Umbilical cord (tissue), 2 donors: ENCODE results near the gene SNAPIN. TPM values are rescaled to one million over a fixed set of nuclear protein-coding genes. Genes with fewer than 3 reads are reported as not detected.

ENCODE experiments used
- DNase-seq: peaks from one replicate; pipeline ENCODE4 v3.0.0-alpha.2; 2015; ENCODE audit warnings: low spot score
- total RNA-seq: library from RNA; depleted of rRNA; stranded (reverse); fragments of >200 nt; gene quantifications from one replicate; pipeline ENCODE4 v1.2.3, GENCODE V29; 2014; ENCODE audit warnings: low replicate concordance; ENCODE audit not compliant: insufficient read depth

SNAPIN gene
- total RNA-seq, 1 donor from 2014 or later, result 36.6 TPM

GRCh38 chr1:153677718-153678518 is 19.4 kb downstream of the SNAPIN start:
- DNase-seq, result peak; percentile 52

DNA sequence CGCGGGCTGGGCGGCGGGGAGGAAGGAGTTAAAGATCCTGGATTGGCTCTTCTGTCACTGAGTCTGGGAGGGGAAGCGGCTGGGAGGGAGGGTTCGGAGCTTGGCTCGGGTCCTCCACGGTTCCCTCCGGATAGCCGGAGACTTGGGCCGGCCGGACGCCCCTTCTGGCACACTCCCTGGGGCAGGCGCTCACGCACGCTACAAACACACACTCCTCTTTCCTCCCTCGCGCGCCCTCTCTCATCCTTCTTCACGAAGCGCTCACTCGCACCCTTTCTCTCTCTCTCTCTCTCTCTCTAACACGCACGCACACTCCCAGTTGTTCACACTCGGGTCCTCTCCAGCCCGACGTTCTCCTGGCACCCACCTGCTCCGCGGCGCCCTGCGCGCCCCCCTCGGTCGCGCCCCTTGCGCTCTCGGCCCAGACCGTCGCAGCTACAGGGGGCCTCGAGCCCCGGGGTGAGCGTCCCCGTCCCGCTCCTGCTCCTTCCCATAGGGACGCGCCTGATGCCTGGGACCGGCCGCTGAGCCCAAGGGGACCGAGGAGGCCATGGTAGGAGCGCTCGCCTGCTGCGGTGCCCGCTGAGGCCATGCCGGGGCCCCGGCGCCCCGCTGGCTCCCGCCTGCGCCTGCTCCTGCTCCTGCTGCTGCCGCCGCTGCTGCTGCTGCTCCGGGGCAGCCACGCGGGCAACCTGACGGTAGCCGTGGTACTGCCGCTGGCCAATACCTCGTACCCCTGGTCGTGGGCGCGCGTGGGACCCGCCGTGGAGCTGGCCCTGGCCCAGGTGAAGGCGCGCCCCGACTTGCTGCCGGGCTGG is 20.2 kb downstream of the SNAPIN start, which contains the start of gene NPR1:
NPR1 (plus strand) TSS at position 170 of the 818 bp plus-strand sequence; CDS start at position 591, 421 bp downstream.
- peak; percentile 54 for DNase-seq

GRCh38 chr1:153679337-153680119 is 21.0 kb downstream of the SNAPIN start:
- no peak for DNase-seq

DNA sequence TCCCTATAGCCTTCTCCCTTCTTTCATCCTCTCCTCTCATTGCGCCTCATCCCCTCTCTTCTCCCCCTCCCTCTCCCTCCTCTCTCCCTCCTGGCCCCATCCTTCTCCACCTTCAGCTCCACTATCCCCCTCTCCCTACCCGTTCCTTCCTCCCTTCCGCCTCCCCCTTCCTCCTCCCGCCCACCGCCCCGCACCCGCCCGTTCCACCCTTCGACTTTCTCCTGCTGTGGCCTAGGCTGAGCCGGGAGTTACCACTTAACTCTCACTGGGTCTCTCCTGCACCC is 21.6 kb downstream of the SNAPIN start:
- no peak for DNase-seq

DNA sequence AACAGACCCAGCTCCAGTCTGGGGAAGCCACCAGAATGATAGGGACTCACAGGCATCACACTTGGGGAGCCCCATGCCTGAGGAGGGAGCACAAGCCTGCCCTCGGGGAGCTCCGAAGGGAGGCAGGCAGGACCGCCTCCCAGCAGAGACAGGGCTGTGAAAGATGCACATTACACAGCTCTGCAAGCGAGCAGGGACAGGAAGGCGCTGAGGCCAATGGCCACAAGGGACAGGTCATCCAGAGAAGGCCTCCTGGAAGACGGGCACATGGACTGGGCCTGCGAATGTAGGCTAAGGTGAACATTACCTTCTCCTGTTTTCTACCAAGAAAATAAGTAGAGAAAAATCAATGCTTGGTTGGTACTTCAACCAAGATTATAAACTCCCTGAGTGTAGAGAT is 24.2 kb downstream of the SNAPIN start:
- DNase-seq, result no peak

DNA sequence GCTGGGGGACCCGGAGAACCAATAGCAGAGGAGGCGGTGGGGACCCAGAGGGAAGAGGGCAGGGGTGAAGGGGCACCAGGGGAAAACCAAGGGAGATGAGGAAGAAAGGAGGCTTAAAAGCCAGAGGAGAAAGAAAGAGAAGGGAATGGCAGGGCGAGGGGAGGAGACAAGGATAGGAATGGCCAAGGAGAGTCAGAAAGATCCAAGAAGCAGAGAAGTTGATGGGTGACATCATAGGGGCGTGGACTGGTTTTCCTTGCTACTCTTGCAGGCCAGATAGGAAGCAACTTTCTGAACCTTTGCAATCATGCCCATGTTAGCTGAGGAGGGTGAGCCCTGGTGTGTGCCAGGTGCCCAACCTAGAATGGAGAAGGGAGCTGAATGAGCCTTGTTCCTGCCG is 25.4 kb downstream of the SNAPIN start:
- DNase-seq, result peak; percentile 34

DNA sequence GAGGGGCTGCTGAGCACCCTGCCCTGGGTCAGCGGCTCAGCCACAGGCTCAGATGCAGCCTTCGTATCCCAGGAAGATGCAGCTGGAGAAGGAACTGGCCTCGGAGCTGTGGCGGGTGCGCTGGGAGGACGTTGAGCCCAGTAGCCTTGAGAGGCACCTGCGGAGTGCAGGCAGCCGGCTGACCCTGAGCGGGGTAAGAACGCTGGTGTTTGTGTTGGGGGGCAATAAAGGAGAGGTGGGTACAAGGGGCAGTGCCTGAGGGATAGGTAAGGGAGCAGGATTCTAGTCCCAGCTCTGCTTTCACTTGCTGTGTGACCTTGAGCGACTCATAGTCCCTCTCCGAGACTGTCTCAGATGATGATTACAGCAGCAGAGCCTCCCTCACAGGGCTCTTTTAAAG is 26.4 kb downstream of the SNAPIN start:
- no peak for DNase-seq

- DNase-seq, result no peak
These were observed 27.2 kb downstream of the SNAPIN start for GRCh38 chr1:153685544-153686340.

DNA sequence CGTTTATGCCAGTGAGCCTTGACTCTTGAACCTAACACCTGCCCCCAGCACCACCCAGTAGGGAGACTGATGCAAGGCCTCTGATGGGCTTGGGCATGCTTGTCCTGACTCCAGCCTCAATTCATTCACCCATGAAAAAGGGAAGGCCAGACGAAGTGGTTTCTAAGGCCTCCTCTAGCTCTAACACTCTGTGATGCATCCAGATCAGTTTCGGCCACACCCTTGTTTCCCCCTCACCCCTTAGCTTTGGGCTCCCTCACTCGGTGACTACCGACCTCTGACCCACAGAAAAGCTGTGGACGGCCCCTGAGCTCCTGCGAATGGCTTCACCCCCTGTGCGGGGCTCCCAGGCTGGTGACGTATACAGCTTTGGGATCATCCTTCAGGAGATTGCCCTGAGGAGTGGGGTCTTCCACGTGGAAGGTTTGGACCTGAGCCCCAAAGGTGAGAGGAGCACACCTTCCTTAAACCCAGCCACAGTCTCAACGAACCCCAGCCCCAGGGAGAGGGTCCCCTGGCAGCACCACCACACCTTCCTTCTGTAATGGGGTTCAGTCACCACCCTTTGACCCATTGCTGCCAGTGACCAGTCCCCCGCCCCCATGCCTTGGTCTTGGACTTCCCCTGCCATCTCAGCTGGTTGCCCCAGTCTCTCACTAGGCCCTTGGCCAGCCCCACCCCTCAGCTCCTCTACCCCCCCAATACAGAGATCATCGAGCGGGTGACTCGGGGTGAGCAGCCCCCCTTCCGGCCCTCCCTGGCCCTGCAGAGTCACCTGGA is 29.0 kb downstream of the SNAPIN start:
- no peak for DNase-seq

DNA sequence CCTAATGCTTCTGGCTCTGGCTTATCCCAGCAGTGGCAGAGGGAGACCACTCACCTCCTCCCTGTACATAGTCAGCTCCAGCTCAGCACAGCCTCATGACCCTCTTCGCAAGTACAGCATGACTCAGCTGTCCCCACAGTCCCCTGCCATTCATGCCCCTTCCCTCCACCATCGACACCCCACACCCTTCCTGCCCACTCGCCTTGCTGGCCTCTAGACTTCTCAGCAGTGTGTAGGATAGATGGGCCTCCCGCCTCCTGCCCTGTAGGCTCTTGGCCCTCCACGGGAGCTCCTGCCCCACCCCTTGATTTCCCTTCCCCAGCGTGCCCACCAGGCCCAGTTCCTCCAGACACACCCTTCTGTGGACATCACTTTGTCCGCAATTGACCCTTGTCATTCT is 29.8 kb downstream of the SNAPIN start:
- DNase-seq, result no peak

- DNase-seq, result no peak
These were observed 30.3 kb downstream of the SNAPIN start for GRCh38 chr1:153688736-153689328.

DNA sequence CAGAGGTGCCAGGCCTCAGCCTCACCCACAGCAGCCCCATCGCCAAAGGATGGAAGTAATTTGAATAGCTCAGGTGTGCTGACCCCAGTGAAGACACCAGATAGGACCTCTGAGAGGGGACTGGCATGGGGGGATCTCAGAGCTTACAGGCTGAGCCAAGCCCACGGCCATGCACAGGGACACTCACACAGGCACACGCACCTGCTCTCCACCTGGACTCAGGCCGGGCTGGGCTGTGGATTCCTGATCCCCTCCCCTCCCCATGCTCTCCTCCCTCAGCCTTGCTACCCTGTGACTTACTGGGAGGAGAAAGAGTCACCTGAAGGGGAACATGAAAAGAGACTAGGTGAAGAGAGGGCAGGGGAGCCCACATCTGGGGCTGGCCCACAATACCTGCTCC is 35.0 kb downstream of the SNAPIN start:
- no peak for DNase-seq

DNA sequence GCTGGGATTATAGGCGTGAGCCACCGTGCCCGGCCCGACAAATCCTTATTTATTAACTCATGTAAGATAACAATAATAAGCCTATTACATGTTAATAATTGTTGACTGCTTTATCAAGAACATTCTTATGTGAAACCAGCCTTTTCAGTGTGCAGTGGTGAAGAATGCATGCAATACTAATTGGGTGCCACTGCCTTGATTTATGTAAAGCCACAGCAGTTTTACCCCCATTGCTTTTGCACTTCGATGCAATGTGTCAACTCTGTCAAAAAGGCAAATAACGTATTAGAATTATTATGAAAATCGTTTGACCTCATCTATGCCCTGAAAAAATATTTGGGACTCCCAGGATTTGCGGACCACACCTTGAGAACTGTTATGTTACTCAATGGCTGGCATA is 38.2 kb downstream of the SNAPIN start:
- DNase-seq, result no peak

- peak; percentile 66 for DNase-seq
These were observed 38.9 kb downstream of the SNAPIN start for GRCh38 chr1:153697191-153698019.

GRCh38 chr1:153698020-153698922 is 39.8 kb downstream of the SNAPIN start:
- DNase-seq, result peak; percentile 90

- DNase-seq, result no peak
These were observed 40.6 kb downstream of the SNAPIN start for GRCh38 chr1:153698923-153699714.

GRCh38 chr1:153699768-153700167 is 41.3 kb downstream of the SNAPIN start:
- no peak for DNase-seq
